Activated naive CD4-positive, alpha-beta T cell treated with anti-CD3 and anti-CD28 coated beads, Interleukin-2, amount 10 ng/mL, durations not matched to agents 7 days and 5 days (primary cell): ENCODE data around the gene TK2.

ENCODE experiments used
- CTCF ChIA-PET: fragments of 350-600 bp; sonication (Branson Sonifier 250); formaldehyde crosslinking; loops from one replicate; lab custom pipeline; 2021; ENCODE audit warnings: antibody characterized with exemption; lab: Charles Lee
- DNase-seq: peaks from one replicate; pipeline ENCODE4 v3.0.0-alpha.2; 2020
- H3K27ac Mint-ChIP-seq: one replicate; pipeline ENCODE4 v1.8.0; 2021; ENCODE audit warnings: mild to moderate bottlenecking, moderate library complexity, mixed read lengths
- H3K27me3 Mint-ChIP-seq: one replicate; pipeline ENCODE4 v1.8.0; 2021; ENCODE audit warnings: mild to moderate bottlenecking, mixed read lengths
- H3K36me3 Mint-ChIP-seq: one replicate; pipeline ENCODE4 v1.8.0; 2021; ENCODE audit warnings: mixed read lengths
- H3K4me1 Mint-ChIP-seq: one replicate; pipeline ENCODE4 v1.8.0; 2021; ENCODE audit warnings: mixed read lengths
- H3K4me3 Mint-ChIP-seq: one replicate; pipeline ENCODE4 v1.8.0; 2021; ENCODE audit warnings: mild to moderate bottlenecking, moderate library complexity, mixed read lengths
- H3K9me3 Mint-ChIP-seq: one replicate; pipeline ENCODE4 v1.8.0; 2021; ENCODE audit warnings: mixed read lengths

TK2 gene

DNA sequence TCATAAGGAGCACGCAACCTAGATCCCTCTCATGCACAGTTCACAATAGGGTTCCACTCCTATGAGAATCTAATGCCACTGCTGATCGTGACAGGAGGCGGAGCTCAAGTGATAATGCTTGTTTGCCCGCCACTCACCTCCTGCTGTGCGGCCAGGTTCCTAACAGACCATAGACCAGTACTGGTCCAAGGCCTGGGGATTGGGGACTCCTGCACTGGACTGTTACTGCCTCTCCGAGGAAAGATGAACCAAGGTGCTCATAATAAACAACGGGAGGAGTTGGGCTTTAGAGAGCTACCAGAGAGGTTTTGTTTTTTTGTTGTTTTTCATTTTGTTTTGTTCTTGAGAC lies 58.2 kb downstream of the TK2 start:
- no peak for DNase-seq
- Mint-ChIP-seq H3K36me3 (no peaks in the 10 kb centered on the region), H3K9me3 (no peaks in the 10 kb centered on the region), H3K27ac (no peak overlapping the region), H3K4me1 (no peaks in the 10 kb centered on the region), H3K4me3 (no peak overlapping the region), H3K27me3 (peaks cover 30% of the 10 kb centered on the region)
- CTCF ChIA-PET = interaction anchor here (1.0 to 2.2 kb wide), 4 partner anchors 9 to 86 kb away, joined by 4 to 15 read pairs (median 6); no protein-coding TSS in a partner anchor

DNA sequence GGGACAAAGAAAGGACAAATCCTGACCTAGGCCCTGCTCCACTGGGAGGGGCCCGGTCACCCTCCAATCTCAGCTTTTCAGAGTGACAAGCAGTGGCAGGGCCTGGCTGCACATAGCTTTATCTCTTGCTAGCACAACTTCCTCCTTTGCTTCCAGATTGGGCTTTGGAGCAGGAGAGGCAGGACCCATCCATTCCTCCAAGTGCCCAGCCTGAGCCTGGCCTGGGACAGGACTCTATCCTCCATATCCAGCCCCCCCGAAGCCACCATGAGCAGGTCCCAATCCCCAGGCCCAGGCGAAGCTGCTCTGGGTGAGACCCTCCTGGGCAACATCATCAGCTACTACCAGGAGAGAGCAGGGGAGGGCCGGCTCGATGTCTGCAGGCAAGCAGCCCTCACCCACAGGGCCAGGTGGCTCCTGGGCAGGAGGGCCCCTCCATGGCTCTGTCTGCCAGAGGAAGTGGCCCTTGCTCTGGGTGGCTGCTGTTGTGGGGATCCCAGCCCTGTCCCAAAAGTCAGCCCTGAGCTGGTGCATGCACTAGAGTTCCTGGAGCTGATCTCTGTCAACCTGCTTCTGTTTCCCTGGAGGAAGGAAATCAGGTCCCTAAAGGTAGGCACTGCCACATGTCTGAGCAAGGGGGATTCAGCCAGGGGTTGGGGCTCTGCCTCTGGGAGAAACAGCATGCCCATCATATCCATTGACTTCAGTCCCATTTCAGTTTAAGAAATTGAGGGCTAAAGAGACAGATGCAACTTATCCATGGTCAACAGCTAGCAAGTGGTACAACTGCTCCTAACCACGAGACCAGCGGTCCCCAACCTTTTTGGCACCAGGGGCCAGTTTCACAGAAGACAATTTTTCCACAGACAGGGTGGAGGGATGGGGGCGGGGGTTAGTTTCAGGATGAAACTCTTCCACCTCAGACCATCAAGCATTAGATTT lies 58.9 kb downstream of the TK2 start:
- H3K36me3 Mint-ChIP-seq = no peaks in the 10 kb centered on the region
- CTCF ChIA-PET = interaction anchor here (1.0 to 2.2 kb wide), 5 partner anchors 14 to 98 kb away, joined by 3 to 15 read pairs (median 4); no protein-coding TSS in a partner anchor
- DNase-seq = no peak
- no peaks in the 10 kb centered on the region for H3K4me1 Mint-ChIP-seq
- H3K27ac Mint-ChIP-seq = no peak overlapping the region
- peaks cover 24% of the 10 kb centered on the region for H3K27me3 Mint-ChIP-seq
- H3K4me3 Mint-ChIP-seq = no peak overlapping the region
- H3K9me3 Mint-ChIP-seq = no peaks in the 10 kb centered on the region

DNA sequence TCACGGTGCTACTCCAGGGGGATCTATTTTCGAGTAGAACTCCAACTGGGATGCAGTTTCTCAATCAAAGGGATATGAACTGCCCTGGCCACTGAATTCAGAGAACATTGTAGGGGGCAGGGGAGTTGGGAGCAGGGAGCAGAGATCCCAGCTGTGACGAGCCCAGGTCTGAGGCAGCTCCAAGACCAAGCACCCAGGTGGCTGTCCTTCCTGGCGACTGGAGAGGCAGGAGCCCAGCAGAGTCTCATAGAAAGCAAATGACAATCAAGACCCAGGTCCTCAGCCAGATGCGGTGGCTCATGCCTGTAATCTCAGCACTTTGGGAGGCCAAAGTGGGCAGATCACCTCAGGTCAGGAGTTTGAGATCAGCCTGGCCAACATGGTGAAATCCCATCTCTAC lies 60.1 kb downstream of the TK2 start:
- Mint-ChIP-seq H3K9me3 (no peaks in the 10 kb centered on the region), H3K27me3 (peaks cover 23% of the 10 kb centered on the region), H3K36me3 (no peaks in the 10 kb centered on the region), H3K4me1 (no peaks in the 10 kb centered on the region), H3K27ac (no peak overlapping the region), H3K4me3 (no peak overlapping the region)
- CTCF ChIA-PET = interaction anchor here (1.3 kb wide), 1 partner anchor 100 kb away, joined by 3 read pairs; no protein-coding TSS in a partner anchor
- DNase-seq = no peak

DNA sequence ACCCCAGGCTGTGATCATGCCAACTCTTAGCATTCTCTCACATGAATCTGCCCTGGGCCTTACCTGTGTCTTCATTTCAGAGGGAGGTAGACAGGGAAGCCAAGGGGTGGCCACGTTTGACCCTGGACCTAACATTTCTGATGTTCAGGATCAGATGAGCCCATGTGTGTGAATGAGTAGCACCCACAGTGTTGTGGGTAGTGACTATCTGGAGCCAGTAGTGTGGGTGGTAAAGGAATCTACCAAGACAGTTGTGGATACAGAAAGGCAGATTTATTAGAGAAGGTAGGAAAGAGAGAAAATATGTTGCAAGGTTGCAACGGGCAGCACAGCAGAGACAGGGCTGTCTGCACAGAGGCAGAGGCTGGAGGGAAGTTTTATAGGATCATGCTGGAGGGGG lies 60.5 kb downstream of the TK2 start:
- H3K9me3 Mint-ChIP-seq = no peaks in the 10 kb centered on the region
- no peak for DNase-seq
- H3K4me1 Mint-ChIP-seq = peaks cover under 1% of the 10 kb centered on the region
- CTCF ChIA-PET = interaction anchor here (1.3 kb wide), 1 partner anchor 100 kb away, joined by 3 read pairs; no protein-coding TSS in a partner anchor
- H3K36me3 Mint-ChIP-seq = no peaks in the 10 kb centered on the region
- H3K27ac Mint-ChIP-seq = no peak overlapping the region
- peaks cover 23% of the 10 kb centered on the region for H3K27me3 Mint-ChIP-seq
- no peak overlapping the region for H3K4me3 Mint-ChIP-seq

DNA sequence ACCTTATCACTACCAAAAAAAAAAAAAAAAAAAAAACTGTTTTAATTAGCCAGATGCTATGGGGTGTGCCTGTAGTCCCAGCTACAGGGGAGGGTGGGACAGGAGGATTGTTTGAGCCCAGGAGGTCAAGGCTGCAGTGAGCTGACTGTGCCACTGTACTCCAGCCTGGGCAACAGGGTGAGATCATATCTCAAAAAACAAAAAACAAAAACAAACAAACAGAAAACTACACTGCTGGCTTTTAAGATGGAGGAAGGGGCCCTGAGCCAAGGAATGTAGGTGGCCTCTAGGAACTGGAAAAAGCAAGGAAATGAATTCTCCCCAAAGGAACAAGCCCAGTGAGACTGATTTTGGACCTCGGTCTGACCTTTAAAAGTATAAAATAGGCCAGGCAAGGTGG lies 61.4 kb downstream of the TK2 start:
- CTCF ChIA-PET = interaction anchor here (1.1 to 1.5 kb wide), 3 partner anchors 12 to 84 kb away, joined by 3 to 5 read pairs (median 4); no protein-coding TSS in a partner anchor
- Mint-ChIP-seq H3K9me3 (no peaks in the 10 kb centered on the region), H3K27me3 (peaks cover 26% of the 10 kb centered on the region)

DNA sequence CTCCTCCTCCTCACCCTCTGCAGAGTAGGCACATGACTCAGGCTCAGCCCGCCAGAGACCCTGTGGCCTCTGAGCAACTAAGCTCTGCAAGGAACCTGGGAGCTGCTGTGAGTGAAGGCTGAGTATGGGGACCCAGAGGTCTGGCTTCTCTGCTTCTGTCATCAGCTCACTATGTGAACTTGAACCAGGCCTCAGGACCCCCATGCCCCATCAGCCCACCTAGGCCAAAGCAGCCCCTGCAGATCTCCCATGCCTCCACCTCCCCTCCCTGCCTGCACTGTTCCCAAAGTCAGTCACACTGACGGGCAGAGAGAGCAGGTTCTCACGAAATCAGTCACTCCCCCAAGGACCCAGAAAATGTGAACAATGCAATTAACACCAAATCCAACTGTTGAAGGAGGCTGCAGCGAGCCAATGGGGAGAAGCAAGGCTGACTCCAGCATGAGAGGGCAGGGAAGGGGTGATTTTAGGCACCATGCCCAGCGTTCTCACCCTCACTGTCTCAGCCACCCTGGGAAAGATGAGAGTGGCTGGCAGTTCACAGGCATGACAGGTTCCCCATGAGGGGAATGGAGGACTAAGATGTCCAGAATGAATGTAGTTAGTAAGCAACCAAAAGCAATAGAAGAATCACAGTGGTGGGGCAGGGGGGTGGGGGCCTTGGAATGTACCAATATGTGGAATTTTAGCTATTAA lies 62.2 kb downstream of the TK2 start:
- Mint-ChIP-seq H3K27ac (no peak overlapping the region), H3K9me3 (no peaks in the 10 kb centered on the region), H3K4me3 (no peak overlapping the region), H3K27me3 (peaks cover 29% of the 10 kb centered on the region), H3K4me1 (peaks cover 16% of the 10 kb centered on the region), H3K36me3 (no peaks in the 10 kb centered on the region)
- DNase-seq = no peak
- CTCF ChIA-PET = interaction anchor here (0.5 to 1.5 kb wide), 7 partner anchors 11 to 121 kb away, joined by 3 to 5 read pairs (median 4); no protein-coding TSS in a partner anchor

More for the DNA sequence above, 61.4 kb downstream of the TK2 start:
- Mint-ChIP-seq H3K4me3 (no peak overlapping the region), H3K36me3 (no peaks in the 10 kb centered on the region), H3K4me1 (peaks cover 10% of the 10 kb centered on the region), H3K27ac (no peak overlapping the region)
- DNase-seq = no peak

DNA sequence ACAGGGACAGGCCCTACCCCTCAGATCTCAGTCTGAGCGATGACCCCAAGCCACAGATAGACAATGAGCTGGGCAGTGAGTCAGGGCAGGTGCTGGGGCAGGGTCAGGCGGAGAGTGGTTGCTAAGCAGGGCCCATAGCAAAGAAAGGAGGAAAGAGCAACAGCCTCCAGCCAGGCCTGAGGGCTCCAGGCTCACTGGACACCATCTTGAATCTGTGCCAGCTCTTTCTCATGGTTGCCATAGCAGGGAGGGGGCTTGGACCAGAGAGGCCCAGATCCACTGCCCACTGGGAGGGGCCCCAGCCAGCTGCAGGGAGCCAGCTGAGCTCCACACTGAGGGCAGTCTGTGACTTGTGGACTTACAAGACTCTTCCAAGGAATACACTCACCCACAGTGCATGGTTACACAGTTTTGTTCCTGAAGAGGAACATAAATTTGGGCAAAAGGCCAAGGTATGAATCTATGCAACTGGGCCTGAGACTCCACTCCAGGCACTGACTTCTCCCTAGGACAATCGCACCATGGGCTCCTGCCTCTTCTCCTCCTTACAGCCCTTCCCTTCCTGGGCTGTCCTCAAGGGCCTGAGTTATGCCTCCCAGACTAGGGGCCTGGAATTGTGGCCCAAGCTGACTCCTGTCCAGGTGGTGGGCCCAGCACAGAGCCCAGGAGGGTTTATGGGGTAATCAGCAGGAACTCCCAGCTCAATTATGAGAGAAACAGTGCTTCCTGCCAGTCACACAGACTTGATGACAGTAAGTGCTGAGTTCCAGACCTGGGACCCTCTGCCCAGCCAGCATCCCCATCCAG lies 62.9 kb downstream of the TK2 start:
- no peaks in the 10 kb centered on the region for H3K36me3 Mint-ChIP-seq
- DNase-seq = no peak
- H3K4me1 Mint-ChIP-seq = peaks cover 16% of the 10 kb centered on the region
- CTCF ChIA-PET = interaction anchor here (0.9 to 5.1 kb wide), 5 partner anchors 13 to 121 kb away, joined by 3 to 61 read pairs (median 4); no protein-coding TSS in a partner anchor
- H3K9me3 Mint-ChIP-seq = no peaks in the 10 kb centered on the region
- H3K27me3 Mint-ChIP-seq = peaks cover 31% of the 10 kb centered on the region
- no peak overlapping the region for H3K27ac Mint-ChIP-seq
- H3K4me3 Mint-ChIP-seq = no peak overlapping the region

DNA sequence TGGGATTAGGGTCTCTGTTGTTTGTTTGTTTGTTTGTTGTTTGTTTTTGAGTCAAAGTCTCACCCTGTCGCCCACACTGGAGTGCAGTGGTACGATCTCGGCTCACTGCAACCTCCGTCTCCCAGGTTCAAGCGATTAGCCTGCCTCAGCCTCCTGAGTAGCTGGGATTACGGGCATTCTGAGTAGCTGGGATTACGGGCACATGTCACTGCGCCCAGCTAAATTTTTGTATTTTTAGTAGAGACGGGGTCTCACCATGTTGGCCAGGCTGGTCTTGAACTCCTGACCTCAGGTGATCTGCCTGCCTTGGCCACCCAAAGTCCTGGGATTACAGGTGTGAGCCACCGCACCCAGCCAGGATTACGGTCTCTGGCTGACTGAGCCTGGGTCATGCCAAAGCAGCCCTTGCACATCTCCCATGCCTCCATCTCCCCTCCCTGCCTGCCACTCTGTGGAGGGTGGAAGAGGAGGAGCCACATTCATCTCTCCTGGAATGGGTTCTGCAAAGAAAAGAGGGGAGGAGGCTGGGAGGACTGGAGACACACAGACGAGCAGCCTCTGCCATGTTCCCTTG lies 63.6 kb downstream of the TK2 start:
- H3K36me3 Mint-ChIP-seq = no peaks in the 10 kb centered on the region
- no peak for DNase-seq
- H3K27me3 Mint-ChIP-seq = peaks cover 30% of the 10 kb centered on the region
- no peak overlapping the region for H3K4me3 Mint-ChIP-seq
- CTCF ChIA-PET = interaction anchor here (1.1 to 5.1 kb wide), 2 partner anchors 80 to 122 kb away, joined by 5 to 61 read pairs; no protein-coding TSS in a partner anchor
- H3K9me3 Mint-ChIP-seq = no peaks in the 10 kb centered on the region
- peaks cover 16% of the 10 kb centered on the region for H3K4me1 Mint-ChIP-seq
- H3K27ac Mint-ChIP-seq = no peak overlapping the region

DNA sequence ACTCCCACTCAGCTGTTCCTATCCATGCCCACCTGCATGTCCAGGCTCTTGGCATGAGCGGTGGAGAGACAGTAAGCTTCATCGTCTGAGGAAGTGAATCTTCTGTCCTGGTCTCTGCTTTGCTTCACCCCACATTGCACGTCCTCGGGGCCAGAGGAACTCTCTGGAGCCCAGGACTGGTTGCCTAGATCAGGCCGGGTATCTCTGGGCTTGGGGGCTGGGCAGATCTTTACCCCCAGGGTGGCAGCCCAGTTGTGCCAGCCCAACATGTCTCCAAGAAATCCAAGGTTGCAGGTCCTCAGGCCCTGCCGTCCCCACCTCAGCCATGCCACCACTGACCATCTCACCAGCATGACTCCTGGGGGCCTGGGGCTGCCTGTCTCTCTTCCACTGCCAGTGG lies 64.5 kb downstream of the TK2 start:
- Mint-ChIP-seq H3K4me1 (peaks cover 16% of the 10 kb centered on the region), H3K9me3 (no peaks in the 10 kb centered on the region), H3K27ac (no peak overlapping the region), H3K4me3 (no peak overlapping the region), H3K27me3 (peaks cover 21% of the 10 kb centered on the region), H3K36me3 (no peaks in the 10 kb centered on the region)
- CTCF ChIA-PET = interaction anchor here (1.2 to 5.1 kb wide), 5 partner anchors 14 to 128 kb away, joined by 4 to 61 read pairs (median 5); no protein-coding TSS in a partner anchor
- DNase-seq = no peak

DNA sequence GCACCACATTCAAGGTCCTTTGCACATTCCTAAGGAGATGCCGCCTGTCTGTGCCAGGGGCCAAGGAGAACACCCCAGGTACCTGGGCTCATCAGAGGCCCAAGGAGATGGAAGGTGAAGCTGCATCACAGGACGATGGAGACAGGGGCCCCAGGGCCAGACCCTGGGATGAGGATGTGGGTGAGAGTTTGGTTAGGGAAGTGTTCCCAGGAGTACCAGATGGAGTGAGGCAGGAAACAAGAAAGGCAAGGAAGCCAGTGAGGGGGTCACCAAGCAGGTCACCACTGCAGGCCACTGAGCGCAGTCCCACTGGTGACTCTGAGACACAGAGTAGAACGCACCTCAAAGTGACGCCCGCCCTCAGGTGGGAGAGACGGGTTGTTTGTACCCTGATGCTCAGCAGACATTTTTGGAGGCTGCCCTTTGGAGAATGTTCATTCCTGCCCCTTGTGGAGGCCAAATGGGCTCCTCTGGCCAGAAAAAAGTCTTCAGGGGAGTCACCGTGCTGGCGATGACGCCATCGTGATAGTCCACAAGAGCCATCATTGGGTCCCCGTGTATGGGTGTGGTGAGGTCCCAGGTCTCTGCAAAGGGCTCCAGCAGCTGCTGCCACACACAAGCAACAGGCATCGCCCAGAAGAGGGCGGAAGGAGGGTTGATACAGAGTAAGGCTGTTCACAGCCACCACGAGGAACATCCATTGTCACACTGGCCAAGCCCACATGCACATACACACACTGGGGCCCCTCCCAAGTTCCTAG lies 65.3 kb downstream of the TK2 start:
- Mint-ChIP-seq H3K9me3 (no peaks in the 10 kb centered on the region), H3K4me1 (peaks cover 16% of the 10 kb centered on the region), H3K4me3 (no peak overlapping the region), H3K36me3 (no peaks in the 10 kb centered on the region), H3K27me3 (peaks cover 21% of the 10 kb centered on the region), H3K27ac (no peak overlapping the region)
- CTCF ChIA-PET = interaction anchor here (1.0 to 5.1 kb wide), 7 partner anchors 14 to 127 kb away, joined by 3 to 61 read pairs (median 5); no protein-coding TSS in a partner anchor
- DNase-seq = peak; percentile 37

DNA sequence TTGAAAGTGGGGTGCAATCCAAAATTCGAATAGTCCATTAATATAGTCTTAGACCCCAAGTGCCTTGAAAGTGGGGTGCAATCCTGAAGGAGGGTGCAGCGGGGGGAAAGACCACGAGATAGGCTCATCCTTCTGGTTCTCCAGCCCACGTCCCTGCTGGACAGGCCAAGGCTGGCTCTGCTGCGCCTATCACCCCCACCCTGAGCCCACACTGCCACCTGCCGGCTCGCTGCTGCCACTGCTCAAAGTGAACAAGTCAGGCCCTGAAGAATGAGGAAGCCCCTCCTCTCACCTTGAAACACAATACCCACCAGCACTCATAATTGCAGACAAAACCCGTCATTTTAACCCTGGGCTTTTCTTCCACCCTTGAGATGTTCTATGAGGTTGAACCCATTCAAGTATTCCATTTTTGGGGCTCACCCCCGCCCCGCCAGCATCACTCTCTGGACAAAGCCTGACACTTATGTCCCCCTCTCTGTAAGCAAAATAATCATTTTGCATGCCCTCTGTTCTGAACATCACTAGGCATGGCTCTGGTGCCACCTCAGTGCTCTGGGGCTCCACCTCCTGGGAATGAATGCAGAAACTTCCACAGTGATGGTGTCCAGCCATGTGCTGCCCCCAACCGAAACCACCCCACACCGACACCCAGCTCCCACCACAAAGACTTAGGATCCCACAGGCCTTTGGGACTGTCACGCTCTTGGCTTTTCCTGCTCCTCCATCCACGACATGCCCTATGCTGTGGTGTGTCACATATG lies 66.1 kb downstream of the TK2 start:
- Mint-ChIP-seq H3K4me3 (no peak overlapping the region), H3K27me3 (peaks cover 21% of the 10 kb centered on the region), H3K9me3 (no peaks in the 10 kb centered on the region), H3K4me1 (peaks cover 24% of the 10 kb centered on the region), H3K27ac (no peak overlapping the region), H3K36me3 (no peaks in the 10 kb centered on the region)
- CTCF ChIA-PET = interaction anchor here (0.9 to 5.1 kb wide), 13 partner anchors 10 to 167 kb away, joined by 3 to 61 read pairs (median 4); no protein-coding TSS in a partner anchor
- DNase-seq = peak; percentile 84

DNA sequence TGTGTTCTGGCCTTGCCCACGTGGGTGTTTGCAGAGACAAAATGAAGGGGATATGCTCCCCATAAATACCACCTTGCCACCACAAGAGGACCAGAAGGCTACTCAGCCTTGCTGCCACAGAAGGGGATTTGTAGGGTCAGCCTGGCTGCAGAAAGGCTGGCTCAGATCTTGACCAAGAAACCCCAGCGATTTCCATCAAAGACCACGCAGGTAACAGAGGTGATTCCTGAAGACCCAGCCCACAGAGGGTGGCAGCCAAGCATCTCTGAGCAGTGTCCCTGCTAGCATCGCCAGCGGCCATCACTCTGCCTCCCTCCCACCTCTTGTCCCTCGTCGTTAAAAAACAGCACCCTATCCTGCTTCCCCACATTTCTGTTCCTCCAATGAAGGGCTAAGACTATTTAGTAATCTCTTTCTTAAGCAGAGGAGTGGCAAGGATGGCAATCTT lies 68.0 kb downstream of the TK2 start:
- Mint-ChIP-seq H3K27ac (no peak overlapping the region), H3K36me3 (no peaks in the 10 kb centered on the region), H3K4me3 (no peak overlapping the region), H3K9me3 (no peaks in the 10 kb centered on the region), H3K27me3 (peaks cover 21% of the 10 kb centered on the region), H3K4me1 (peaks cover 35% of the 10 kb centered on the region)
- CTCF ChIA-PET = interaction anchor here (0.6 to 10.3 kb wide), 10 partner anchors 27 to 206 kb away, joined by 3 to 65 read pairs (median 6); no protein-coding TSS in a partner anchor
- DNase-seq = no peak
